Spleen (tissue), 11 donors: Measurements from ENCODE around the gene EBPL. TPM values are rescaled to one million over a fixed set of nuclear protein-coding genes. Genes with fewer than 3 reads are reported as not detected.

Experiments used
- DNase-seq: peaks from one replicate; pipeline ENCODE4 v3.0.0-alpha.2; 2020
- H3K27ac ChIP-seq, 8 donors: fragments of 200-600 bp; sonication (generic) in 7 of 8; 1 replicate in 4 of 8; 2 replicates in 4 of 8; pipeline versions ENCODE4 v1.5.0 to v1.8.0; 2016 to 2021; ENCODE audit warnings: inconsistent platforms in 4 of 8, mild to moderate bottlenecking in 4 of 8, moderate library complexity in 1 of 8
- H3K27me3 ChIP-seq, 7 donors: fragments of 200-600 bp; sonication (generic) in 6 of 7; replicated peaks in 1 of 7; 1 replicate in 4 of 7; 2 replicates in 3 of 7; pipeline versions ENCODE4 v1.5.0 to v1.8.0; 2016 to 2021; ENCODE audit warnings: inconsistent platforms in 3 of 7, mild to moderate bottlenecking in 1 of 7
- H3K36me3 ChIP-seq, 6 donors: fragments of 200-600 bp; sonication (generic) in 5 of 6; 1 replicate in 4 of 6; 2 replicates in 2 of 6; pipeline versions ENCODE4 v1.5.0 to v1.8.0; 2016 to 2021; ENCODE audit warnings: inconsistent platforms in 2 of 6
- H3K4me1 ChIP-seq, 6 donors: fragments of 200-600 bp; sonication (generic) in 5 of 6; 1 replicate in 3 of 6; 2 replicates in 3 of 6; pipeline versions ENCODE4 v1.5.0 to v1.8.0; 2016 to 2021; ENCODE audit warnings: inconsistent platforms in 3 of 6
- H3K4me3 ChIP-seq, 8 donors: fragments of 200-600 bp; sonication (generic) in 7 of 8; 1 replicate in 4 of 8; 2 replicates in 4 of 8; pipeline versions ENCODE4 v1.5.0 to v1.8.0; 2016 to 2021; ENCODE audit warnings: inconsistent platforms in 4 of 8, mild to moderate bottlenecking in 4 of 8, moderate library complexity in 2 of 8
- H3K9me3 ChIP-seq, 8 donors: fragments of 200-600 bp; sonication (generic) in 7 of 8; 1 replicate in 4 of 8; 2 replicates in 4 of 8; pipeline versions ENCODE4 v1.5.0 to v1.8.0; 2016 to 2021; ENCODE audit warnings: inconsistent platforms in 4 of 8
- POLR2A ChIP-seq, 3 donors: fragments of 450-650 bp; IDR thresholded peaks; one replicate each; pipeline ENCODE4 v1.5.1; 2017; ENCODE audit warnings: antibody characterized with exemption in 3 of 3, mild to moderate bottlenecking in 1 of 3
- POLR2AphosphoS5 ChIP-seq, 3 donors: sonication (generic); formaldehyde crosslinking; IDR thresholded peaks; one replicate each; pipeline ENCODE4 v1.5.1; 2017; ENCODE audit warnings: antibody characterized with exemption in 3 of 3
- WGBS, 5 donors: extraction: QIAGEN DNeasy Blood & Tissue Kit in 3 of 5; methylation state at CpG; one replicate each; pipeline versions ENCODE4 v1.1.5 to v1.1.7; 2013 to 2018; 5-methylcytosine and 5-hydroxymethylcytosine counted together
- intact Hi-C: fragments of 100-400 bp; cut with DNase I; formaldehyde crosslinking; loops from one replicate; pipeline ENCODE4 v1.15.0; 2023; ENCODE audit warnings: low total_unique reads
- polyA plus RNA-seq, 3 donors: library from polyadenylated mRNA; stranded (reverse); fragments of 200-250 nt; gene quantifications; one replicate each; pipeline ENCODE4 v1.2.1, GENCODE V29; 2013
- total RNA-seq, 7 donors: library from RNA; depleted of rRNA in 3 of 7; stranded (reverse); fragments of >200 nt in 3 of 7; fragmentation: NEBNext Ultra II Directional in 4 of 7; extraction: Animal tissue kit (Norgen Biotek cat#: 25700) in 4 of 7; gene quantifications; one replicate each; pipeline versions ENCODE4 v1.1.0 to v1.2.1, GENCODE V29; 2016 to 2021
- TF ChIP-seq, protein P1 (sequence below), 11 experiments: fragments of 200-600 bp in 7 of 11; fragments of 450-650 bp in 4 of 11; sonication (generic) in 4 of 11; IDR thresholded peaks in 8 of 11; conservative IDR thresholded peaks in 3 of 11; 1 replicate in 7 of 11; 2 replicates in 4 of 11; pipeline versions ENCODE4 v1.4.0 to v1.8.0; 2016 to 2021; ENCODE audit warnings: antibody characterized with exemption in 11 of 11, inconsistent platforms in 4 of 11, mild to moderate bottlenecking in 1 of 11
- donor health status: healthy with polysubstance abuse.
- donor health status: DM: no; HTN: no; CAD: no; lungs with moderate emphysema.
- donor health status: DM: no; HTN: no; CAD: no.
- donor health status: Bipolar disorder and iron deficiency.
- donor health status: healthy.
- donor health status: DM: no; HTN: no; CAD: no.
- donor health status: DM: yes; HTN: yes; CAD: no.

The EBPL gene
- total and polyA plus RNA-seq, 10 donors, result 20.1 to 69.4 (median 33.8) TPM

DNA sequence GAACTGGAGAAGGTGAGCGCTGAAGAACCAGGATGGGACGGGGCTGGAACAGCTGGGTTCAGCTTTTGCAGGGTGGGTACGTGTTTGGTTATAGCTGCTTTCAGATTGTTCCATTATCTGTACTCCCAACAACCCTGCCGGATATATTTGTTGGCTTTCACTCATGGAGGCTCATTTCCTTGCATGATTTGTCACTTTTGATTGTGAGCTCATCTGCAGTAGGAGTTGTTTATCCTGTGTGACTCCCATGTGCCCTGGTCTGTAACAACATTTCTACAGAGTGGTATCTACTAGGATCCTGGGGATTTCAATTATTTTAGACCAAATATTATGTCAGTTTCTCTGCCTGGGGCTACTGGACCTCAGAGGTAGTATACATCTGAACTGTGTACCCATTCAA is 57.6 kb downstream of the EBPL start:
- Histone ChIP-seq H3K9me3 (no peaks in the 10 kb centered on the region), H3K27me3 (no peaks in the 10 kb centered on the region), H3K36me3 (peaks cover 0 to 27% (median 0%) of the 10 kb centered on the region in 6 donors), H3K4me3 (no peak overlapping the region), H3K27ac (peak overlapping the region in 1 of 8 donors; percentile 0), H3K4me1 (peaks cover 0 to 79% (median 46%) of the 10 kb centered on the region in 6 donors)
- no peak for DNase-seq
- intact Hi-C loops, result no loop called here
- WGBS, 5 donors, result 89 to 97% (median 95%) methylated on average over 4 of the region's 4 CpGs
- TF ChIP-seq, protein P1, sequence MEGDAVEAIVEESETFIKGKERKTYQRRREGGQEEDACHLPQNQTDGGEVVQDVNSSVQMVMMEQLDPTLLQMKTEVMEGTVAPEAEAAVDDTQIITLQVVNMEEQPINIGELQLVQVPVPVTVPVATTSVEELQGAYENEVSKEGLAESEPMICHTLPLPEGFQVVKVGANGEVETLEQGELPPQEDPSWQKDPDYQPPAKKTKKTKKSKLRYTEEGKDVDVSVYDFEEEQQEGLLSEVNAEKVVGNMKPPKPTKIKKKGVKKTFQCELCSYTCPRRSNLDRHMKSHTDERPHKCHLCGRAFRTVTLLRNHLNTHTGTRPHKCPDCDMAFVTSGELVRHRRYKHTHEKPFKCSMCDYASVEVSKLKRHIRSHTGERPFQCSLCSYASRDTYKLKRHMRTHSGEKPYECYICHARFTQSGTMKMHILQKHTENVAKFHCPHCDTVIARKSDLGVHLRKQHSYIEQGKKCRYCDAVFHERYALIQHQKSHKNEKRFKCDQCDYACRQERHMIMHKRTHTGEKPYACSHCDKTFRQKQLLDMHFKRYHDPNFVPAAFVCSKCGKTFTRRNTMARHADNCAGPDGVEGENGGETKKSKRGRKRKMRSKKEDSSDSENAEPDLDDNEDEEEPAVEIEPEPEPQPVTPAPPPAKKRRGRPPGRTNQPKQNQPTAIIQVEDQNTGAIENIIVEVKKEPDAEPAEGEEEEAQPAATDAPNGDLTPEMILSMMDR (IDR thresholded peaks at IDR 0.05 in 8 of 11, conservative IDR thresholded peaks at IDR 0.05 in 3 of 11), result no peak
- no peak for TF ChIP-seq POLR2A (IDR thresholded peaks at IDR 0.05)
- TF ChIP-seq POLR2AphosphoS5 (IDR thresholded peaks at IDR 0.05), result no peak

DNA sequence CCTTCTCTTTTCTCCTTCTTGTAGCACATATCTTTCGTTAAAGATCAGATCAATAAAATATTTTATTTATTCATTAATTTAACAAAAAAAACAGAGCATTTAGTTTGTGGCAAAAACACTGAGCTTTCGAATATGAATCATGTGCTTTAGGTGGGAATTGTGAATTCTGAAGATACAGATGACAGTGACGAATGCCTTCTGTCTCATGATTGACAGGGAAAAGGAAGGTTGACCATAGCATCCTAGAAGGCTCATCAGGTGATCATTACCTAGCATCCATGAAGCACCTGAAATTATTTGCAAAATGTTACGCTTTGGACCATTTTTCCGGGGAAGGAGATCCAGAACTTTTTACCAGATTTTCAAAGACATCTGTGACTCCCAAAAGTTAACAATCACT is 59.1 kb downstream of the EBPL start:
- Histone ChIP-seq H3K4me1 (peaks cover 0 to 94% (median 53%) of the 10 kb centered on the region in 6 donors), H3K36me3 (peaks cover 0 to 24% (median 0%) of the 10 kb centered on the region in 6 donors), H3K4me3 (no peak overlapping the region), H3K27me3 (no peaks in the 10 kb centered on the region), H3K9me3 (no peaks in the 10 kb centered on the region), H3K27ac (no peak overlapping the region)
- intact Hi-C loops, result no loop called here
- TF ChIP-seq, protein P1 (IDR thresholded peaks at IDR 0.05 in 8 of 11, conservative IDR thresholded peaks at IDR 0.05 in 3 of 11), result no peak
- TF ChIP-seq POLR2AphosphoS5 (IDR thresholded peaks at IDR 0.05) (no peak), POLR2A (IDR thresholded peaks at IDR 0.05) (no peak)
- DNase-seq, result no peak
- 92 to 95% (median 94%) methylated on average over 5 of the region's 5 CpGs for WGBS, 5 donors

DNA sequence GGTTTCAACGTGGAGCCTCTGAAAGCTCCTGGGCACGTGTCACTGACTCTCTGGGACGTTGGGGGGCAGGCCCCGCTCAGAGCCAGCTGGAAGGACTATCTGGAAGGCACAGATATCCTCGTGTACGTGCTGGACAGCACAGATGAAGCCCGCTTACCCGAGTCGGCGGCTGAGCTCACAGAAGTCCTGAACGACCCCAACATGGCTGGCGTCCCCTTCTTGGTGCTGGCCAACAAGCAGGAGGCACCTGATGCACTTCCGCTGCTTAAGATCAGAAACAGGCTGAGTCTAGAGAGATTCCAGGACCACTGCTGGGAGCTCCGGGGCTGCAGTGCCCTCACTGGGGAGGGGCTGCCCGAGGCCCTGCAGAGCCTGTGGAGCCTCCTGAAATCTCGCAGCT is 60.7 kb downstream of the EBPL start:
- TF ChIP-seq, protein P1 (IDR thresholded peaks at IDR 0.05 in 8 of 11, conservative IDR thresholded peaks at IDR 0.05 in 3 of 11), result no peak
- TF ChIP-seq POLR2A (IDR thresholded peaks at IDR 0.05) (no peak), POLR2AphosphoS5 (IDR thresholded peaks at IDR 0.05) (no peak)
- H3K4me3 ChIP-seq, result no peak overlapping the region
- peaks cover 0 to 18% (median 0%) of the 10 kb centered on the region in 6 donors for H3K36me3 ChIP-seq
- no peaks in the 10 kb centered on the region for H3K9me3 ChIP-seq
- intact Hi-C loops, result no loop called here
- H3K27me3 ChIP-seq, result no peaks in the 10 kb centered on the region
- DNase-seq, result no peak
- H3K27ac ChIP-seq, result peak overlapping the region in 6 of 8 donors; percentile 70 to 93 (median 84)
- 86 to 100% (median 93%) methylated on average over 1 to 16 of the region's 16 CpGs for WGBS, 5 donors
- peaks cover 0 to 88% (median 49%) of the 10 kb centered on the region in 6 donors for H3K4me1 ChIP-seq

DNA sequence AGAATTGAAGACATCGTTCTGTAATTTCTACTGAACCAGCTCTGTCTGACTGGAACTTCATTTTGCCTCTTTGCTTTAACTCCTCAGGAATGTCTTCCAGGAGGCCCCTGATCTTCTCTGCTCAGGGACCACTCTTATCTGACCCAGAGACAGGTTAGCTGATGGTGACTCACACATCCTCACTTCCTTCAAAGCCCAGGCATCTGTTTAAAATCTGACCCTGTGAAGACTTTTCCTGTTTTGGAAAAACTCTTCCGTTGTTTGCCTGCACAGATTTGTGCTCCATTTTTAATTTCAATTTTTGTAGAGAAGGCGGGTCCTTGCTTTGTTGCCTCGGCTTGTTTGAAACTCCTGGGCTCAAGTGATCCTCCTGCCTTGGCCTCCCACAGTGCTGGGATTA is 61.3 kb downstream of the EBPL start:
- peaks cover 0 to 18% (median 0%) of the 10 kb centered on the region in 6 donors for H3K36me3 ChIP-seq
- DNase-seq, result no peak
- 46 to 61% (median 57%) methylated on average over 4 of the region's 4 CpGs for WGBS, 5 donors
- TF ChIP-seq POLR2AphosphoS5 (IDR thresholded peaks at IDR 0.05) (peak in 1 of 3 donors; percentile 32), POLR2A (IDR thresholded peaks at IDR 0.05) (no peak)
- TF ChIP-seq, protein P1 (IDR thresholded peaks at IDR 0.05 in 8 of 11, conservative IDR thresholded peaks at IDR 0.05 in 3 of 11), result no peak
- no peaks in the 10 kb centered on the region for H3K9me3 ChIP-seq
- H3K27me3 ChIP-seq, result no peaks in the 10 kb centered on the region
- H3K27ac ChIP-seq, result peak overlapping the region; percentile 29 to 93 (median 76)
- H3K4me1 ChIP-seq, result peaks cover 0 to 88% (median 49%) of the 10 kb centered on the region in 6 donors
- intact Hi-C loops, result no loop called here
- peak overlapping the region in 4 of 8 donors; percentile 50 to 79 (median 54) for H3K4me3 ChIP-seq
